Kidney epithelial cell (primary cell): ENCODE data around the gene SLC5A1. TPM values are rescaled to one million over a fixed set of nuclear protein-coding genes. Genes with fewer than 3 reads are reported as not detected.

Source experiments
- DNase-seq: peaks from one replicate; pipeline ENCODE4 v3.0.0-alpha.2; 2010; ENCODE audit warnings: low read depth
- H3K27me3 ChIP-seq: 2 replicates; pipeline ENCODE4 v1.6.0; 2011; ENCODE audit warnings: low read length; ENCODE audit not compliant: control insufficient read depth, insufficient read depth
- H3K36me3 ChIP-seq: 2 replicates; pipeline ENCODE4 v1.5.1; 2011; ENCODE audit warnings: low read length; ENCODE audit not compliant: control insufficient read depth, insufficient read depth
- H3K4me3 ChIP-seq: 2 replicates; pipeline ENCODE4 v1.5.1; 2011; ENCODE audit warnings: low read depth, mild to moderate bottlenecking, control low read depth, low read length
- CTCF ChIP-seq: IDR thresholded peaks from 2 replicates; pipeline ENCODE4 v1.5.1; 2011; ENCODE audit warnings: mild to moderate bottlenecking, moderate library complexity, low read length, control low read depth, inconsistent platforms; ENCODE audit not compliant: insufficient read depth, poor library complexity, severe bottlenecking
- total RNA-seq: library from RNA; depleted of rRNA; stranded (reverse); fragments of >200 nt; gene quantifications from 2 replicates; pipeline ENCODE4 v1.2.3, GENCODE V29; 2015

Gene SLC5A1
- total RNA-seq: 0.38 and 0.55 TPM in 2 replicates

- no peak for DNase-seq
- H3K4me3 ChIP-seq: no peak within 1 kb of the TSS
- peaks cover 20% of the 10 kb centered on the region for H3K27me3 ChIP-seq
- TF ChIP-seq CTCF: no peak
- H3K36me3 ChIP-seq: no peaks in the 10 kb centered on the region
Measured at GRCh38 chr22:32042924-32043323, at the start of gene SLC5A1. Gene SLC5A1, plus strand, starts transcription at chr22:32043261. Its CDS starts 21 bp downstream, at chr22:32043282.

- no peak for TF ChIP-seq CTCF
- Histone ChIP-seq H3K36me3 (no peaks in the 10 kb centered on the region), H3K27me3 (peaks cover 2% of the 10 kb centered on the region), H3K4me3 (no peak overlapping the region)
- DNase-seq: no peak
Measured at GRCh38 chr22:31995046-31995445, 48.0 kb upstream of the SLC5A1 start.

GRCh38 chr22:31995807-31996206 lies 47.3 kb upstream of the SLC5A1 start:
- no peak overlapping the region for H3K4me3 ChIP-seq
- H3K27me3 ChIP-seq: peaks cover 2% of the 10 kb centered on the region
- no peaks in the 10 kb centered on the region for H3K36me3 ChIP-seq
- DNase-seq: no peak
- TF ChIP-seq CTCF: no peak

- Histone ChIP-seq H3K4me3 (no peak overlapping the region), H3K27me3 (peaks cover 2% of the 10 kb centered on the region), H3K36me3 (no peaks in the 10 kb centered on the region)
- TF ChIP-seq CTCF: no peak
- DNase-seq: no peak
Measured at GRCh38 chr22:31998784-31999385, 44.2 kb upstream of the SLC5A1 start.

GRCh38 chr22:32000181-32000580 lies 42.9 kb upstream of the SLC5A1 start:
- TF ChIP-seq CTCF: no peak
- Histone ChIP-seq H3K36me3 (no peaks in the 10 kb centered on the region), H3K27me3 (no peaks in the 10 kb centered on the region), H3K4me3 (no peak overlapping the region)
- DNase-seq: no peak

GRCh38 chr22:32005453-32005852 lies 37.6 kb upstream of the SLC5A1 start:
- no peaks in the 10 kb centered on the region for H3K27me3 ChIP-seq
- no peak overlapping the region for H3K4me3 ChIP-seq
- peak; percentile 12 for DNase-seq
- H3K36me3 ChIP-seq: no peaks in the 10 kb centered on the region
- no peak for TF ChIP-seq CTCF
